Gastroesophageal sphincter (tissue), 3 donors: Measurements from ENCODE around the gene AGPAT3.

Experiments used
- POLR2A ChIP-seq, 2 donors: fragments of 450-650 bp; IDR thresholded peaks; one replicate each; pipeline ENCODE4 v1.6.1; 2017; ENCODE audit warnings: antibody characterized with exemption in 2 of 2, mild to moderate bottlenecking in 2 of 2, moderate library complexity in 1 of 2
- POLR2AphosphoS5 ChIP-seq: sonication (generic); formaldehyde crosslinking; IDR thresholded peaks from one replicate; pipeline ENCODE4 v1.6.1; 2017; ENCODE audit warnings: antibody characterized with exemption
- TF ChIP-seq, protein P1 (sequence below), 4 experiments: fragments of 200-600 bp in 2 of 4; fragments of 450-650 bp in 2 of 4; sonication (generic) in 1 of 4; IDR thresholded peaks; one replicate each; pipeline ENCODE4 v1.5.1; 2017 to 2019; ENCODE audit warnings: antibody characterized with exemption in 4 of 4, mild to moderate bottlenecking in 2 of 4, moderate library complexity in 2 of 4

DNA sequence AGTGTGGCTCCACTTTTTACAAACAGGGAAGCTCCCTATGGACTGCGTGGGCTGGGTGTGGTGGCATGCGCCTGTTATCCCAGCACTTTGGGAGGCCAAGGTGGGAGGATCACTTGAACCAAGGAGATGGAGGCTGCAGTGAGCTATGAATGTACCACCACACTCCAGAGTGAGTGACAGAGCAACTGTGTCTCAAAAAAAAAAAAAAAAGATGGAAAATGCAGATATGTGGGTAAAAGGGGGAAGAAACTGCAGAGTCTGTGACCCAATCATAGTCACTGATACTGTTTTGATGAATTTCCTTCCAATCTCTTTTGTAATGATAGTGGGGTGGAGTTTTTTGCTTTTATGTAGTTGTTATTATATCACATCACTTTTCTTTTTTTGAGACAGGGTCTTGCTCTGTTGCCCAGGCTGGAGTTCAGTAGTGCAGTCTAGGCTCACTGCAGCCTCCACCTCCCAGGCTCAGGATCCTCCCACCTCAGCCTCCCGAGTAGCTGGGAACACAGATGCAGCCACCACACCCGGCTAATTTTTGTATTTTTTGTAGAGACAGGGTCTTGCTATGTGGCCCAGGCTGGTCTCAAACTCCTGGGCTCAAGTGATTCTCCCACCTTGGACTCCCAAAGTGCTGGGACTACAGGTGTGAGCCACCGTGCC, 138.4 kb downstream of the AGPAT3 start:
- TF ChIP-seq POLR2AphosphoS5, result no peak
- TF ChIP-seq, protein P1, sequence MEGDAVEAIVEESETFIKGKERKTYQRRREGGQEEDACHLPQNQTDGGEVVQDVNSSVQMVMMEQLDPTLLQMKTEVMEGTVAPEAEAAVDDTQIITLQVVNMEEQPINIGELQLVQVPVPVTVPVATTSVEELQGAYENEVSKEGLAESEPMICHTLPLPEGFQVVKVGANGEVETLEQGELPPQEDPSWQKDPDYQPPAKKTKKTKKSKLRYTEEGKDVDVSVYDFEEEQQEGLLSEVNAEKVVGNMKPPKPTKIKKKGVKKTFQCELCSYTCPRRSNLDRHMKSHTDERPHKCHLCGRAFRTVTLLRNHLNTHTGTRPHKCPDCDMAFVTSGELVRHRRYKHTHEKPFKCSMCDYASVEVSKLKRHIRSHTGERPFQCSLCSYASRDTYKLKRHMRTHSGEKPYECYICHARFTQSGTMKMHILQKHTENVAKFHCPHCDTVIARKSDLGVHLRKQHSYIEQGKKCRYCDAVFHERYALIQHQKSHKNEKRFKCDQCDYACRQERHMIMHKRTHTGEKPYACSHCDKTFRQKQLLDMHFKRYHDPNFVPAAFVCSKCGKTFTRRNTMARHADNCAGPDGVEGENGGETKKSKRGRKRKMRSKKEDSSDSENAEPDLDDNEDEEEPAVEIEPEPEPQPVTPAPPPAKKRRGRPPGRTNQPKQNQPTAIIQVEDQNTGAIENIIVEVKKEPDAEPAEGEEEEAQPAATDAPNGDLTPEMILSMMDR (IDR thresholded peaks at IDR 0.05), result no peak
- TF ChIP-seq POLR2A (IDR thresholded peaks at IDR 0.05), result no peak
